C1 segment of cervical spinal cord (tissue), 14 donors: ENCODE measurements around the gene CYBRD1.

Source experiments
- DNase-seq, 14 donors: peaks; one replicate each; lab custom pipeline; 2025; lab: John Stamatoyannopoulos, UW

Gene CYBRD1

DNA sequence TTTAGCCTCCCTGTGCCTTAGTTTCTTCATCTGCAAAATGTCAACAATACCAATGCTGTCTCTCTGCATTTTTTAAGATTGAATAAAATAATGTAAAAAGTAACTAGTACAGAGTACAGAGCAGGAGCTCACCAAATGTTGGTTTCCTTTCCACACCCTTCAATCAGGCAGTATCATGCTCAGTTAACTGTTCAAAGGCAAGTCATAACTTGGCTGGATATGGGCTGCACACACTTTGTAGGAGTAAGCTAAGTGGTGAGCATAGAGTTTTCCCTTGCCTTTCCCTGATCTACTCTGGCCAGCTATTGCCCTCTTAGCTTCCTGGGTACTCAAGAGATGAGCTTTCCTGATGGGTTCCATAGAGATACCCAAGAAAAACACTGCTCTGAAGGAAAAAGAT, 77.9 kb downstream of the CYBRD1 start:
- DNase-seq = no peak

DNA sequence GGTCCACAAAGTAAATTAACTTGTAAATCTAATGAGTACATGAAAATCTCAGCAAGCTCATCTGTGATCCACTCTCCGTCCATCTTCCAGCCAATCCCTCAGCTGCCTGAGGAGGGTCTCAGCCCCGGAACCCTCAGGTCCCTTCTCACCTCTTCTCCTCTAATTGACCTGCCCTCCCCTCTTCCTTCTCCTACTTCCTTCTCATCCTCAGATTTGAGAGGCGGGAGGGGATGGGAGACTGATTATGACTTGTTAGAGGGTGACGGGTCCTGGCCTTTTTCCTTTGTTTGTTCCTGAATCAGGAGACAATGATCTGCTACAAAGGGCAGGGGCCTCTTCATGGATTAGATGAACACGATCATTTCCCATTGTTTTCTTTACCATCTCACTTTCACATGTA, 80.1 kb downstream of the CYBRD1 start:
- DNase-seq = no peak
